SK-N-SH (cell line): ENCODE results near the gene COL25A1. TPM values are rescaled to one million over a fixed set of nuclear protein-coding genes. Genes with fewer than 3 reads are reported as not detected.

ENCODE experiments used
- CTCF ChIA-PET: fragments of 300-600, 350-600 bp; formaldehyde crosslinking; extraction: SDS; loops from one replicate; lab custom pipeline; 2021; lab: Yijun Ruan, JAX
- POLR2A ChIA-PET: fragments of 350-600 bp; sonication (Branson Sonifier 250); formaldehyde crosslinking; extraction: SDS; loops from one replicate; lab custom pipeline; 2020; ENCODE audit warnings: antibody characterized with exemption, inconsistent platforms; lab: Yijun Ruan, JAX
- DNase-seq: peaks from one replicate; pipeline ENCODE4 v3.0.0; 2012
- H2AFZ ChIP-seq: fragments of 200-600 bp; sonication (generic); 2 replicates; pipeline ENCODE4 v1.8.1; 2016; ENCODE audit warnings: antibody characterized with exemption, mild to moderate bottlenecking, low read depth
- H3F3A ChIP-seq: fragments of 200-600 bp; sonication (generic); replicated peaks from 2 replicates; pipeline ENCODE3; 2016; ENCODE audit warnings: antibody characterized with exemption, mild to moderate bottlenecking; ENCODE audit not compliant: insufficient read depth
- H3K27ac ChIP-seq, 2 experiments: fragments of 200-500 bp in 1 of 2; fragments of 200-600 bp in 1 of 2; sonication (Bioruptor generic) in 1 of 2; sonication (generic), shearing (Covaris generic) in 1 of 2; 2 replicates each; pipeline versions ENCODE4 v1.5.1 to v1.6.1; 2014 to 2016; ENCODE audit warnings: low read depth in 2 of 2, inconsistent platforms in 1 of 2, low read length in 1 of 2, mild to moderate bottlenecking in 1 of 2, mixed read lengths in 1 of 2
- H3K27me3 ChIP-seq: fragments of 200-600 bp; sonication (generic), shearing (Covaris generic); 2 replicates; pipeline ENCODE4 v1.6.1; 2016; ENCODE audit warnings: mixed run types; ENCODE audit not compliant: insufficient read depth
- H3K36me3 ChIP-seq, 2 experiments: fragments of 200-500 bp in 1 of 2; fragments of 200-600 bp in 1 of 2; sonication (Bioruptor generic) in 1 of 2; sonication (generic) in 1 of 2; replicated peaks in 1 of 2; 2 replicates each; pipeline versions ENCODE3 to v1.5.1; 2014 to 2016; ENCODE audit warnings: low read length in 1 of 2, mild to moderate bottlenecking in 1 of 2; ENCODE audit not compliant: insufficient read depth in 2 of 2, control insufficient read depth in 1 of 2
- H3K4me1 ChIP-seq, 2 experiments: fragments of 200-500 bp in 1 of 2; fragments of 200-600 bp in 1 of 2; sonication (Bioruptor generic) in 1 of 2; sonication (generic), shearing (Covaris generic) in 1 of 2; 2 replicates each; pipeline versions ENCODE4 v1.5.1 to v1.6.1; 2014 to 2016; ENCODE audit warnings: low read depth in 1 of 2, low read length in 1 of 2, mixed run types in 1 of 2; ENCODE audit not compliant: insufficient read depth in 2 of 2, control insufficient read depth in 1 of 2
- H3K4me2 ChIP-seq: fragments of 200-600 bp; sonication (generic), shearing (Covaris generic); 2 replicates; pipeline ENCODE4 v1.6.1; 2017; ENCODE audit warnings: mixed run types
- H3K4me3 ChIP-seq, 2 experiments: fragments of 200-500 bp in 1 of 2; fragments of 200-600 bp in 1 of 2; sonication (Bioruptor generic) in 1 of 2; sonication (generic), shearing (Covaris generic) in 1 of 2; 2 replicates each; pipeline versions ENCODE4 v1.5.1 to v1.8.1; 2014 to 2016; ENCODE audit warnings: low read depth in 2 of 2, inconsistent platforms in 1 of 2, low read length in 1 of 2, mild to moderate bottlenecking in 1 of 2, mixed read lengths in 1 of 2, moderate library complexity in 1 of 2
- H3K79me2 ChIP-seq: fragments of 200-600 bp; sonication (generic); 2 replicates; pipeline ENCODE4 v1.8.1; 2017; ENCODE audit warnings: mild to moderate bottlenecking; ENCODE audit not compliant: insufficient read depth
- H3K9ac ChIP-seq: fragments of 200-600 bp; sonication (generic); 2 replicates; pipeline ENCODE4 v1.6.1; 2017; ENCODE audit warnings: mixed run types
- H3K9me2 ChIP-seq: fragments of 200-600 bp; sonication (generic); 2 replicates; pipeline ENCODE4 v1.6.1; 2017; ENCODE audit warnings: mixed run types
- H3K9me3 ChIP-seq: fragments of 200-600 bp; sonication (generic); 2 replicates; pipeline ENCODE4 v1.6.1; 2017; ENCODE audit warnings: mixed run types, mild to moderate bottlenecking, moderate library complexity
- H4K20me1 ChIP-seq: fragments of 200-600 bp; sonication (generic); 2 replicates; pipeline ENCODE4 v1.6.1; 2017; ENCODE audit warnings: mild to moderate bottlenecking, mixed run types; ENCODE audit not compliant: insufficient read depth
- CHD2 ChIP-seq: fragments of 150-350 bp; IDR thresholded peaks from 2 replicates; pipeline ENCODE4 v1.6.1; 2018; ENCODE audit warnings: low read length; ENCODE audit not compliant: partially characterized antibody
- ELF1 ChIP-seq: IDR thresholded peaks from 2 replicates; pipeline ENCODE4 v1.4.0; 2012
- EP300 ChIP-seq, 2 experiments: IDR thresholded peaks; 2 replicates each; pipeline versions ENCODE4 v1.4.0 to v1.6.1; 2012; ENCODE audit warnings: borderline replicate concordance in 1 of 2, low read depth in 1 of 2, low read length in 1 of 2
- FOSL2 ChIP-seq: IDR thresholded peaks from 2 replicates; pipeline ENCODE4 v1.4.0; 2012; ENCODE audit warnings: low read depth, mild to moderate bottlenecking, moderate library complexity, borderline replicate concordance
- FOXM1 ChIP-seq: IDR thresholded peaks from 2 replicates; pipeline ENCODE4 v1.4.0; 2012; ENCODE audit warnings: low read depth, mild to moderate bottlenecking
- GABPA ChIP-seq: IDR thresholded peaks from 2 replicates; pipeline ENCODE4 v1.4.0; 2012; ENCODE audit warnings: low read depth, mild to moderate bottlenecking
- JUND ChIP-seq: IDR thresholded peaks from 2 replicates; pipeline ENCODE4 v1.4.0; 2012
- MEF2A ChIP-seq: IDR thresholded peaks from 2 replicates; pipeline ENCODE4 v1.4.0; 2012; ENCODE audit warnings: low read depth, borderline replicate concordance
- NFIC ChIP-seq: IDR thresholded peaks from 2 replicates; pipeline ENCODE4 v1.4.0; 2012; ENCODE audit warnings: borderline replicate concordance
- NRF1 ChIP-seq: IDR thresholded peaks from 2 replicates; pipeline ENCODE4 v1.6.1; 2012; ENCODE audit warnings: low read depth, mild to moderate bottlenecking, low read length
- PBX3 ChIP-seq: IDR thresholded peaks from 2 replicates; pipeline ENCODE4; 2012
- POLR2AphosphoS5 ChIP-seq: IDR thresholded peaks from 2 replicates; pipeline ENCODE4 v1.6.1; 2012; ENCODE audit warnings: low read depth, low read length
- RAD21 ChIP-seq: IDR thresholded peaks from 2 replicates; pipeline ENCODE4 v1.6.1; 2012; ENCODE audit warnings: mild to moderate bottlenecking, low read length
- REST ChIP-seq: IDR thresholded peaks from 2 replicates; pipeline ENCODE4 v1.6.1; 2012; ENCODE audit warnings: mild to moderate bottlenecking, low read depth, low read length, moderate library complexity
- RFX5 ChIP-seq: IDR thresholded peaks from 2 replicates; pipeline ENCODE4 v1.6.1; 2012; ENCODE audit warnings: mild to moderate bottlenecking, improper control_type of control experiment, low read length
- RXRA ChIP-seq: IDR thresholded peaks from 2 replicates; pipeline ENCODE4 v1.4.0; 2012; ENCODE audit warnings: low read depth, mild to moderate bottlenecking, borderline replicate concordance
- TAF1 ChIP-seq: IDR thresholded peaks from 2 replicates; pipeline ENCODE4 v1.6.1; 2012; ENCODE audit warnings: low read depth, mild to moderate bottlenecking, low read length, moderate library complexity, borderline replicate concordance
- TCF12 ChIP-seq: IDR thresholded peaks from 2 replicates; pipeline ENCODE4 v1.4.0; 2012
- TEAD4 ChIP-seq: IDR thresholded peaks from 2 replicates; pipeline ENCODE4 v1.4.0; 2012; ENCODE audit warnings: mild to moderate bottlenecking, borderline replicate concordance; ENCODE audit not compliant: insufficient read depth
- USF1 ChIP-seq: IDR thresholded peaks from 2 replicates; pipeline ENCODE4 v1.4.0; 2012; ENCODE audit warnings: low read depth, borderline replicate concordance
- WGBS: methylation state at CpG from one replicate; pipeline ENCODE4 v1.1.6; 2017; ENCODE audit warnings: low lambda C conversion rate; 5-methylcytosine and 5-hydroxymethylcytosine counted together
- polyA plus RNA-seq, 3 experiments: library from polyadenylated mRNA; depleted of rRNA; stranded (reverse); fragments of >200 nt; gene quantifications; 2 replicates each; pipeline ENCODE4 v1.2.3, GENCODE V29; 2012

The COL25A1 gene
- polyA plus RNA-seq, 1 of the 3 experiments (the other 2 are of a cell fraction) = not detected

- no peak for TF ChIP-seq ELF1
- TF ChIP-seq NRF1 = no peak
- no peak for TF ChIP-seq JUND
- no peak for TF ChIP-seq REST
- TF ChIP-seq POLR2AphosphoS5 = no peak
- TF ChIP-seq GABPA = no peak
- no peak for TF ChIP-seq USF1
- TF ChIP-seq FOXM1 = no peak
- no peak for TF ChIP-seq RXRA
- no peak for TF ChIP-seq RFX5
- no peak for TF ChIP-seq TCF12
- no peak for TF ChIP-seq CHD2
- TF ChIP-seq MEF2A = no peak
- TF ChIP-seq TAF1 = no peak
- TF ChIP-seq EP300 (IDR thresholded peaks at IDR 0.05; ENCODE audit: borderline replicate concordance in 1 of 2, low read depth in 1 of 2, low read length in 1 of 2) = no peak
- Histone ChIP-seq H3K4me2 (no peak overlapping the region), H3K9me2 (no peaks in the 10 kb centered on the region), H2AFZ (no peak overlapping the region), H3K27ac (no peak overlapping the region), H3K9ac (no peak overlapping the region), H4K20me1 (no peaks in the 10 kb centered on the region), H3K4me1 (no peaks in the 10 kb centered on the region), H3F3A (no peaks in the 10 kb centered on the region), H3K79me2 (no peaks in the 10 kb centered on the region), H3K36me3 (no peaks in the 10 kb centered on the region), H3K9me3 (no peaks in the 10 kb centered on the region), H3K4me3 (no peak overlapping the region), H3K27me3 (peaks cover 28% of the 10 kb centered on the region; the same call in 1 of the 2 replicates)
- POLR2A ChIA-PET = interaction anchor here (0.6 kb wide), 1 partner anchor 271 kb away, joined by 3 read pairs; no protein-coding TSS in a partner anchor
- 12% methylated on average over 8 of the region's 8 CpGs for WGBS
- CTCF ChIA-PET = no interaction called here
- DNase-seq = no peak
These were observed 395.5 kb downstream of the COL25A1 start for GRCh38 chr4:108906866-108907367.

GRCh38 chr4:108906006-108906405 lies 396.5 kb downstream of the COL25A1 start:
- no peak overlapping the region for H3K4me2 ChIP-seq
- no peaks in the 10 kb centered on the region for H3K4me1 ChIP-seq
- CTCF ChIA-PET = no interaction called here
- H3K9me2 ChIP-seq = no peaks in the 10 kb centered on the region
- H3K79me2 ChIP-seq = no peaks in the 10 kb centered on the region
- peaks cover 28% of the 10 kb centered on the region; the same call in 1 of the 2 replicates for H3K27me3 ChIP-seq
- no peak overlapping the region for H3K27ac ChIP-seq
- H3K36me3 ChIP-seq = no peaks in the 10 kb centered on the region
- H4K20me1 ChIP-seq = no peaks in the 10 kb centered on the region
- H2AFZ ChIP-seq = no peak overlapping the region
- H3K9ac ChIP-seq = no peak overlapping the region
- TF ChIP-seq JUND (no peak), GABPA (no peak), TEAD4 (no peak), PBX3 (no peak), NFIC (no peak), RAD21 (no peak), TCF12 (no peak), FOSL2 (no peak), CHD2 (no peak), USF1 (no peak)
- no peak for DNase-seq
- H3K4me3 ChIP-seq = no peak overlapping the region
- POLR2A ChIA-PET = no interaction called here
- H3F3A ChIP-seq = no peaks in the 10 kb centered on the region
- no peaks in the 10 kb centered on the region for H3K9me3 ChIP-seq
- WGBS = 31% methylated on average over 6 of the region's 6 CpGs
